Epidermal melanocyte (primary cell): ENCODE results near the gene MFAP3L.
"Not testable (repeated sequence)": the region's sequence is repeated elsewhere in the genome, so short reads cannot be mapped to it uniquely, and the experiment has no call there.

Source experiments
- DNase-seq: peaks from one replicate; pipeline ENCODE4 v3.0.0; 2011; ENCODE audit warnings: low spot score; ENCODE audit not compliant: insufficient read length

The MFAP3L gene

GRCh38 chr4:170026253-170027021 lies at the start of gene MFAP3L:
Gene MFAP3L, minus strand, starts transcription at chr4:170026395. Its CDS starts 20,518 bp downstream, at chr4:170005877.
- DNase-seq = peak; percentile 80

GRCh38 chr4:170071196-170071595 lies 45.0 kb upstream of the MFAP3L start:
- no peak for DNase-seq

- DNase-seq = no peak
Measured at GRCh38 chr4:170068438-170069128, 42.4 kb upstream of the MFAP3L start.

- no peak for DNase-seq
Measured at GRCh38 chr4:170059421-170059820, 33.2 kb upstream of the MFAP3L start.

GRCh38 chr4:170058826-170059225 lies 32.6 kb upstream of the MFAP3L start:
- no peak for DNase-seq

- DNase-seq = no peak
Measured at GRCh38 chr4:170057866-170058265, 31.7 kb upstream of the MFAP3L start.

- no peak for DNase-seq
Measured at GRCh38 chr4:170052919-170053318, 26.7 kb upstream of the MFAP3L start.

- no peak for DNase-seq
Measured at GRCh38 chr4:170051402-170051801, 25.2 kb upstream of the MFAP3L start.

- DNase-seq = no peak
Measured at GRCh38 chr4:170049766-170050165, 23.6 kb upstream of the MFAP3L start.

GRCh38 chr4:170047771-170048354 lies 21.7 kb upstream of the MFAP3L start:
- DNase-seq = no peak

- DNase-seq = not testable (repeated sequence)
Measured at GRCh38 chr4:170046156-170046555, 20.0 kb upstream of the MFAP3L start.

GRCh38 chr4:170040031-170040680 lies 14.0 kb upstream of the MFAP3L start:
- DNase-seq = no peak

- DNase-seq = no peak
Measured at GRCh38 chr4:170038769-170039168, 12.6 kb upstream of the MFAP3L start.

- DNase-seq = no peak
Measured at GRCh38 chr4:170038232-170038631, 12.0 kb upstream of the MFAP3L start.

GRCh38 chr4:170037481-170037880 lies 11.3 kb upstream of the MFAP3L start:
- no peak for DNase-seq

- no peak for DNase-seq
Measured at GRCh38 chr4:170035845-170036244, 9.7 kb upstream of the MFAP3L start.

- DNase-seq = no peak
Measured at GRCh38 chr4:170035231-170035630, 9.0 kb upstream of the MFAP3L start.

- DNase-seq = no peak
Measured at GRCh38 chr4:170033999-170034398, 7.8 kb upstream of the MFAP3L start.

GRCh38 chr4:170030121-170030520 lies 3.9 kb upstream of the MFAP3L start:
- no peak for DNase-seq

GRCh38 chr4:170027181-170027829 lies 1.1 kb upstream of the MFAP3L start:
- peak; percentile 82 for DNase-seq

GRCh38 chr4:170025523-170026252 lies 507 bp downstream of the MFAP3L start:
- no peak for DNase-seq
